ENCODE measurements around the gene TP73. TPM values are rescaled to one million over a fixed set of nuclear protein-coding genes. Genes with fewer than 3 reads are reported as not detected.

Gene TP73
- 0.72 to 0.90 TPM (median 0.78 TPM) in 5 replicates for total RNA-seq (2022; extraction: Qiagen RNA extraction)

DNA sequence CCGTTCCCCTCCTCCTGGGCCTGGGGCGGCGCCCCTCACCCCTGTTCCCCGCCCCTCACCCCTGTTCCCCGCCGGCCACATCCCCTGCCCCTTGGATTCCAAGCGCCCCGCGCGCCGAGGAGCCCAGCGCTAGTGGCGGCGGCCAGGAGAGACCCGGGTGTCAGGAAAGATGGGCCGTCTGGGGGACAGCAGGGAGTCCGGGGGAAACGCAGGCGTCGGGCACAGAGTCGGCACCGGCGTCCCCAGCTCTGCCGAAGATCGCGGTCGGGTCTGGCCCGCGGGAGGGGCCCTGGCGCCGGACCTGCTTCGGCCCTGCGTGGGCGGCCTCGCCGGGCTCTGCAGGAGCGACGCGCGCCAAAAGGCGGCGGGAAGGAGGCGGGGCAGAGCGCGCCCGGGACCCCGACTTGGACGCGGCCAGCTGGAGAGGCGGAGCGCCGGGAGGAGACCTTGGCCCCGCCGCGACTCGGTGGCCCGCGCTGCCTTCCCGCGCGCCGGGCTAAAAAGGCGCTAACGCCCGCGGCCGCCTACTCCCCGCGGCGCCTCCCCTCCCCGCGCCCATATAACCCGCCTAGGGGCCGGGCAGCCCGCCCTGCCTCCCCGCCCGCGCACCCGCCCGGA is at the start of gene TP73:
Gene TP73, plus strand, starts transcription at position 587 of the 618 bp plus-strand sequence. CDS start 29,850 bp downstream, outside the sequence.

DNA sequence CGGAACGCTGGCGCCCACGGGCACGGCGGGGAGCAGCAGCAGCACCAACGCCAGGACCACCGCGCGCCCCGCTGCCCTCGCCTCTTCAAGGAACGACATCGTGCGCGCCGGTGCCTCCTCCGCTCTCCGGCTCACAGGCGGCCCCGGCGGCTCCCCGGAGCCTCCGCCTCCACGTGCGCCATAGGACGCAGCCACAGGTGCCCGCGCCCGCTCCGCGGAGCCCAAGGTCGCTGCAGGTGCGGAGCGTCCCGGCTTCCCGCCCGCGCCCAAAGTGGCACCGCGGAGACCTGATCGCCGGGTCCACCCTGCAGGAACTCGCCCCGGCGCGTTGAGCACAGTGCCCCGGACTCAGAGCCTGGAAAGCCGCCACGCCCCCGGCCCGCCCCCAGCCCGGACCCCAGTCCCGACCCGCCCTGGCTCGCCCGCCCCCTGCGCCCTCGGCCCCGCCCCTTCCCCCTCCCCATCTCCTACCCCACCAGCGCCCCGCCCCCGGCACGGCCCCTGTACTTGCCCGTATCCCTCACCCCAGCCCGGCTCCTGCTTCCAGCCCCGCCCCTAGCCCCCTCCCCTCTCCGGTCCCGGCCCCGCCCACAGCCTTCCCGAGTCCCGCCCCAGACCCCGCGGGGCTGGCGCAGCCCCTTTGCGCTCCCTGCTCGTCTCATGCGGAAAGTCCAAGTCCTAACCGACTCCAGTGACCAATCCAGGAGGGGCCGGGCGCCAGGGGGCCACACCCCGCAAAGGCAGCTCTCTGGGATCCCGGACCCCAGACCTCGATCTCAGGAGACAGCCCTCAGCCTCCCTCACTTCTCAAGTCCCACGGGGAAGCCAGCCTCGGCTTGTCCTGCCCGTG is 40.9 kb upstream of the TP73 start, which contains the start of gene MEGF6:
Gene MEGF6, minus strand, starts transcription at position 339 of the 850 bp plus-strand sequence. Its CDS starts 240 bp downstream, at position 99.

DNA sequence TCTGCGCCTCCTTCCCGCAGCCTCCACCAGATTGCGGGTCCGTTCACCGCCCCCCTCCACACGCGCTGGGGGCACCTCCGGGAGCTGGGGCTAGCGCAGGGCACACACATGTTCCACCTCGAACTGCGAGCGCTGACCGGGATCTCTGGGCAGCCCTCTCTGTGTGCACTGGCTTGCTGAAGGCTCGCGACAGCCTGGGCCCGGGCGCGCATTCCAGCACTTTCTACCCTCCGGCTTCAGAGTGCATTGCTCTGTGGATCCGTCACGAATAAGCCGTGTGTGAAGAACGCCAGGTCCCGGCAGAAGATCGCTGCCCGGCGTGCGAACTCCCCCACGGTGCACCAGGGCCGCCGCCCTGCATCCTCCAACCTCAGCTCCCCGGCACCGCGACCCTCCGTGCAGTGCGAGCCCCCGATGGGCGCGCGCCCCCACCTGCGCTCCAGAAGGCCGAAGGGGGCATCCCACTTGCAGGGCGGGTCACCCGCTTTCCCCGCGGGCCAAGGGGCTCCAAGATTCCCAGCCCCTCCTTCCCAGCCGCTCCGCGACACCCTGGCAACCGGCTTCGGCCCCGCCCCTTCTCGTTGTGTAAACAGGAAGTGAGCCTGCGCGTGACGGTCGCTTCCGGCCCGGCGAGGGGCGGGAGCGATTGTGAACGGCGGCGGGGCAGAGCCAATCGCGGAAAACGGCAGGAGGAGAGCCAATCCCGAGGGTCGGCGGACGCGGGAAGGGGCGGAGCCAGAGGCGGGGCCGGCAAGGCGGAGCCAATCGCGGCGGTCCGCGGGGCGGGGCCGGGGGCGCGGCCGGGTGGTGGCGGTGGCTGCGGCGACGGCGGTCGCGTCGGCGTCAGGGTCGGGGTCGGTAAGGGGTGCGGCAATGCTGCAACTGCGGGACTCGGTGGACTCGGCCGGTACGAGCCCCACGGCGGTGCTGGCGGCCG is 27.8 kb upstream of the TP73 start, which contains the start of gene TPRG1L:
Gene TPRG1L, plus strand, starts transcription at position 816 of the 937 bp plus-strand sequence. Its CDS starts 58 bp downstream, at position 874.

DNA sequence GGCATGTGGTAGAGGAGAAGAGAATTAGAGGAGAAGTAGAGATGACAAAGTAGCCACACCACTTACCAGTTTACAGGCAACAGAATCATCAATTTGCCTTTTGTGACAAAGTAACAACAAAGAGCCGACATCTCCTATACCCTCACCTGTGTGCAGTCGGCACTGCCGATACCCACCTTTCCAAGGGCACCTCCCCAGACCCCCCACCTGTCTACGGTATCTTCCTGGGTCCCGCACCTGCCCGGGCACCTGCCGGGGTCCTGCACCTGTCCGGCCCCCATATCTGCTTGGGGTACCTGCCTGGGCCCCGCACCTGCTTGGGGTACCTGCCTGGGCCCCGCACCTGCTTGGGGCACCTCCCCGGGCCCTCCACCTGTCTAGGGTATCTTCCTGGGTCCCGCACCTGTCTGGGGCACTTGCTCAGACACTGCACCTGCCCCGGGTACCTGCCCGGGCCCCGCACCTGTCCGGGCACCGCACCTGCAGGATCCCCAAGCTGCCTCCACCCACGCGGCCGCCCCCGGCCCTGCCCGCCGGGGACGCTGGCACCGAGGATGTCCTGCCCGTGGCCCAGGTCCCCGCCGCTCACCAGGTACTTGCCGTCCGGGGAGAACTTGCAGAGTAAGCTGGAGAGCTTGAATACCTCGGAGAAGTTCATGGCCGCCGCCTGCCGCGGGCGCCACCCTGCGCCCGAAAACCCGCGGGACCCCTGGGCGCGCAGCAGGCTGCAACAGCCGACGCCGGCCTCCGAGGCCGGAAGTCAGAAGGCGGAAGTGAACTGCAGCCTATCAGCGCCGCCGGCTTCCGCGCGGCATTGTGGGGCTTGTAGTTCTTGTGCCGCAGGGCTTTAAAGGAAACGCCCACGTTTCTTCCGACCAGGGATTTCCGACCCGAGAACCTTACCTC is 2.7 kb upstream of the TP73 start, which contains the start of gene WRAP73:
Gene WRAP73, minus strand, starts transcription at position 762 of the 906 bp plus-strand sequence. Its CDS starts 104 bp downstream, at position 658.

DNA sequence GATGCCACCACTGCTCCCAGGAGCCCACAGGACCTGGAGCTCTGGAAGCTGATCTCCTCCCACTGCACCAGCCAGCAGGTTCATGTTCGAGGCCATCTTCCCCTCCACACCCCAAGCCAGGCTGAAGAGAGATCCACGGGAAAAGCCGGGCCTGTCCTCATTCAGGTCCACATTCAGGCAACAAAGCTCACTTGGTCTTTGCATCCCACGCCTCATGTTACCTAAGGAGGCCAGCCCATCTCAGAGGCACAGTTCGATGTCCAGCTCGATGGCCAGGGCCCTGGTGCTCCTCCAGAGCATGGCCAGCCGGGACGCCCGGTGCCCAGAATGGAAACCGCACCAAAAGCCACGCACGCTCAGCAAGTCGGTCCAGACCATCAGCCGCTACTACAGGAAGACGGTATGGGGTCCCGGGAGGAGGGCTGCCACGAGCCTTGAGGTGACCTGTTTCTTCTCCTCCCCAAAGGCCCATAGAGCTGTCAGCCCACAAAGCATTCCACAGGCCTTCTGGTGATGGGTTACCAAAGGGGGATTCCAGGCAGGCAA is 100.2 kb downstream of the TP73 start, which contains the start of gene CCDC27:
Gene CCDC27, plus strand, starts transcription at position 51 of the 546 bp plus-strand sequence. Its CDS starts 32 bp downstream, at position 83.

DNA sequence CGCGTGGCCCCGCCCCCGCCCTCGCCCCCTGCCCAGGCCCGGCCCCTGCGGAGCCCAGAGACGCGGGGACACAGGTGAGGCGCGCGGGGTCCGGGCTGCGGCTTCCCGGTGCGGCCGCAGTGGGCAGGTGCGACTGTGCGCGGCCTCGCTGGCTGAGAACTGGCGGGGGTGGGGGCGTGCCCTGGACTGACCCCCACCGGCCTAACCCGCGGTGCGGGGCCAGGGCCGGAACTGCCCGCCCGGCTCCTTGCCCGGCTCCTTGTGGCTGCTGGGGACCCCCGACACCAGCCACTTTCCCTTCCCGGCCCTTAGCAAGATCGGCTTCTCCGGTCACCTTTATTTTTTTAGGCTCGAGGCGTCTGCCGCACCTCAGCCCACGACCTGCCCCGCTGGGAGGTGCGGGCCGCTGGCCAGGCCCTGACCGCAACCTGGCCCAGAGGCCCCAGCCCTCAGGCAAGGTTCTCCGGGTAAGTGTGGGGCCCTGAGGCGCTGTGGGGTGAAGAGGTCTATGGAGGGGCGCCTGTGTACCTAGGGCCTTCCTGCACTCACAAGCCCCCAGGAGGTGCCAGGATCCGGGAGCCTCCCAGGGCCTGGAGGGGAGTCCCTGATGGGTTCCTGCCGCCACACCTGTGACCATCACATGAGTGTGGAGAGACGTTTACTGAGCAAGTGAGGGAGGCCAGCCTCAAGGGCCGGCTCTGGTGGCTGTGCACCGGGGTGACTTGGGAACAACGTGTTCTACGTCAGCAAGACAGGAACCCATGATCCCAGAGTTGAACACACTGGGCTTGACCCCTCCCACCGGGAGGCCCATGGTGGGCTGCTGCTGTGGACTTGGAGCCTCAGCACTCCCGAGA is 120.6 kb downstream of the TP73 start, which contains the start of gene SMIM1:
Gene SMIM1, plus strand, starts transcription at position 35 of the 857 bp plus-strand sequence. CDS start 2,625 bp downstream, outside the sequence.

Other genes starting within 250 kb of the TP73 start
- 3.9 to 5.2 TPM (median 5.0 TPM) in 5 replicates for gene ARHGEF16, start 197.9 kb upstream of the TP73 start, total RNA-seq (2022; extraction: Qiagen RNA extraction)
- gene MEGF6, start 41.0 kb upstream of the TP73 start, total RNA-seq (2022; extraction: Qiagen RNA extraction): 6.3 to 10.6 TPM (median 8.0 TPM) in 5 replicates
- 27.2 to 31.5 TPM (median 29.8 TPM) in 5 replicates for gene TPRG1L, start 27.5 kb upstream of the TP73 start, total RNA-seq (2022; extraction: Qiagen RNA extraction)
- 14.2 to 19.8 TPM (median 18.8 TPM) in 5 replicates for gene WRAP73, start 2.4 kb upstream of the TP73 start, total RNA-seq (2022; extraction: Qiagen RNA extraction)
- not detected in 5 replicates for gene CCDC27, start 99.9 kb downstream of the TP73 start, total RNA-seq (2022; extraction: Qiagen RNA extraction)
- 0.89 to 2.2 TPM (median 1.5 TPM) in 5 replicates for gene SMIM1, start 120.2 kb downstream of the TP73 start, total RNA-seq (2022; extraction: Qiagen RNA extraction)
- 28.3 to 34.2 TPM (median 31.2 TPM) in 5 replicates for gene LRRC47, start 144.0 kb downstream of the TP73 start, total RNA-seq (2022; extraction: Qiagen RNA extraction)
- 14.1 to 17.4 TPM (median 16.7 TPM) in 5 replicates for gene CEP104, start 204.7 kb downstream of the TP73 start, total RNA-seq (2022; extraction: Qiagen RNA extraction)
- 2.9 to 4.3 TPM (median 3.4 TPM) in 5 replicates for gene DFFB, start 205.0 kb downstream of the TP73 start, total RNA-seq (2022; extraction: Qiagen RNA extraction)
- gene C1orf174, start 247.8 kb downstream of the TP73 start, total RNA-seq (2022; extraction: Qiagen RNA extraction): 22.2 to 24.8 TPM (median 23.1 TPM) in 5 replicates

Data from A549 treated with AZD2906 at 1 μM for 4 hours (cell line).